NCI-H2227 treated with DMSO at 0.1 percent for 48 hours (cell line): ENCODE measurements around the gene DNAH1.

Experiments used
- DNase-seq: peaks from one replicate; lab custom pipeline; 2025; lab: John Stamatoyannopoulos, UW

Gene DNAH1

GRCh38 chr3:52446631-52447511, 130.8 kb downstream of the DNAH1 start:
- DNase-seq: no peak

- no peak for DNase-seq
These were observed 131.6 kb downstream of the DNAH1 start for GRCh38 chr3:52447512-52448355.
